Measurements from ENCODE around the gene MYH8. TPM values are rescaled to one million over a fixed set of nuclear protein-coding genes. Genes with fewer than 3 reads are reported as not detected.

Gene MYH8
- polyA plus RNA-seq, 1 donor (not counting 4 experiments of a cell fraction or from before 2014, with no cell fraction given): not detected

DNA sequence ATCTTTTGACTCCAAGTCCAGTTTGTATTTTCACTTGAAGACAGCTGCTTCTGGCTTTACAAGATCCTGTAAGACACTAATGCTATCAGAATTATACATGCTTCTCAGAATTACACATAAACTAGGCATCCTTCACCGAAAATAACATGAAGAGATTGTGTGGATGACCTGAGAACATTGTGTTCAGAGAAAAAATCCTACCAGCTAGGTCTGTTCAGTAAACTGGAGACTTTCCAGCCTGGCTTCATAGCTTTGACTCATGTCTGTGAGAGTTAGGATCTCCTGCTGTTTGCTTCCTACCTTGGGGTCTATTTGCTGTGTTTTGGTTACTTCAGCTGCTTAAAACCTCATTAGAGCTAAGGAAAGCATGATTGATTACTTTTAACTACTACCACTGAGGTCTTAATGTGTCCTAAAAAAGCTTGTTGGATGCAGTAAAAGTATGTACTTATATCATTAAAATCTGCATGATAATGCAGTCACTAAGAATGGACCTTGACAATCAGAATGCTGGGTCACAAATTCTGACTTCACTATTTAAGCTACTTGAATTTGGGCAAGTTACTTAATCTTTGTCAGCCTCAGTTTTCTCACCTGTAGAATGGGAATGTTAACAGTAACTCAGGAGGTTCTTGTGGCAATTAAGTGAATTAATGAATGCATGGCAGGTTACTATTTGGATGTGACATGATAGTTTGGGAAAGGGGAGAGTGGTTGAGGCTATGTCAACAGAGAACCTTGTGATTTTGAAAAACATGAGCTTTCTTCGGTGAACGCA lies 40.9 kb downstream of the MYH8 start:
- H3K27ac ChIP-seq (ENCODE audit: control insufficient read depth, insufficient read depth, low read length): no peak overlapping the region
- dilution Hi-C loops (cut with MboI; ENCODE audit: extremely low pct_ligation_motif_present, low sequenced_read_pairs): no loop called here
- no peaks in the 10 kb centered on the region for H3K9me1 ChIP-seq (ENCODE audit: control insufficient read depth, extremely low read depth, insufficient read depth, low read length)
- no peaks in the 10 kb centered on the region for H3K9me3 ChIP-seq (ENCODE audit: control insufficient read depth, low read depth, low read length)
- no peak overlapping the region for H3K4me3 ChIP-seq (ENCODE audit: control insufficient read depth in 2 of 3, extremely low read depth in 1 of 3, insufficient read depth in 2 of 3, low read depth in 1 of 3, low read length in 3 of 3)
- FAIRE-seq (no peak), DNase-seq (ENCODE audit: low read depth, low spot score) (no peak)
- H4K20me1 ChIP-seq (ENCODE audit: control insufficient read depth, extremely low read depth, insufficient read depth, low read length): no peaks in the 10 kb centered on the region
- H3K36me3 ChIP-seq (ENCODE audit: control insufficient read depth in 2 of 2, extremely low read depth in 1 of 2, insufficient read depth in 2 of 2, low read length in 2 of 2): no peaks in the 10 kb centered on the region
- H2AFZ ChIP-seq (ENCODE audit: control insufficient read depth, low read length): no peak overlapping the region
- no peak overlapping the region for H3K4me2 ChIP-seq (ENCODE audit: control insufficient read depth, extremely low read depth, insufficient read depth, low read depth, low read length)
- H3K4me1 ChIP-seq (ENCODE audit: control insufficient read depth, extremely low read depth, insufficient read depth, low read length): no peaks in the 10 kb centered on the region
- H3K79me2 ChIP-seq (ENCODE audit: control insufficient read depth, insufficient read depth, low read length): no peaks in the 10 kb centered on the region
- TF ChIP-seq, protein P1, sequence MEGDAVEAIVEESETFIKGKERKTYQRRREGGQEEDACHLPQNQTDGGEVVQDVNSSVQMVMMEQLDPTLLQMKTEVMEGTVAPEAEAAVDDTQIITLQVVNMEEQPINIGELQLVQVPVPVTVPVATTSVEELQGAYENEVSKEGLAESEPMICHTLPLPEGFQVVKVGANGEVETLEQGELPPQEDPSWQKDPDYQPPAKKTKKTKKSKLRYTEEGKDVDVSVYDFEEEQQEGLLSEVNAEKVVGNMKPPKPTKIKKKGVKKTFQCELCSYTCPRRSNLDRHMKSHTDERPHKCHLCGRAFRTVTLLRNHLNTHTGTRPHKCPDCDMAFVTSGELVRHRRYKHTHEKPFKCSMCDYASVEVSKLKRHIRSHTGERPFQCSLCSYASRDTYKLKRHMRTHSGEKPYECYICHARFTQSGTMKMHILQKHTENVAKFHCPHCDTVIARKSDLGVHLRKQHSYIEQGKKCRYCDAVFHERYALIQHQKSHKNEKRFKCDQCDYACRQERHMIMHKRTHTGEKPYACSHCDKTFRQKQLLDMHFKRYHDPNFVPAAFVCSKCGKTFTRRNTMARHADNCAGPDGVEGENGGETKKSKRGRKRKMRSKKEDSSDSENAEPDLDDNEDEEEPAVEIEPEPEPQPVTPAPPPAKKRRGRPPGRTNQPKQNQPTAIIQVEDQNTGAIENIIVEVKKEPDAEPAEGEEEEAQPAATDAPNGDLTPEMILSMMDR (optimal IDR thresholded peaks at IDR 0.05 in 1 of 3, IDR thresholded peaks at IDR 0.05 in 1 of 3, conservative IDR thresholded peaks at IDR 0.05 in 1 of 3; ENCODE audit: extremely low read depth in 1 of 3, insufficient read depth in 2 of 3, low read length in 3 of 3): no peak
- no peak for TF ChIP-seq EZH2 (IDR thresholded peaks at IDR 0.05; ENCODE audit: low read length)
- H3K27me3 ChIP-seq (ENCODE audit: control insufficient read depth, extremely low read depth, insufficient read depth, low read length): no peaks in the 10 kb centered on the region
- no peak overlapping the region for H3K9ac ChIP-seq (ENCODE audit: control insufficient read depth, extremely low read depth, insufficient read depth, low read length)

GRCh38 chr17:10372906-10373305 lies 48.8 kb downstream of the MYH8 start, which contains the start of gene MYH13:
Gene MYH13 (minus strand): TSS chr17:10373006. CDS start chr17:10364530, 8,476 bp downstream.
- TF ChIP-seq, protein P1 (optimal IDR thresholded peaks at IDR 0.05 in 1 of 3, IDR thresholded peaks at IDR 0.05 in 1 of 3, conservative IDR thresholded peaks at IDR 0.05 in 1 of 3; ENCODE audit: extremely low read depth in 1 of 3, insufficient read depth in 2 of 3, low read length in 3 of 3): no peak
- no peak for TF ChIP-seq EZH2 (IDR thresholded peaks at IDR 0.05; ENCODE audit: low read length)
- Histone ChIP-seq H4K20me1 (ENCODE audit: control insufficient read depth, extremely low read depth, insufficient read depth, low read length) (no peaks in the 10 kb centered on the region), H3K4me3 (ENCODE audit: control insufficient read depth in 2 of 3, extremely low read depth in 1 of 3, insufficient read depth in 2 of 3, low read depth in 1 of 3, low read length in 3 of 3) (no peak within 1 kb of the TSS), H3K4me2 (ENCODE audit: control insufficient read depth, extremely low read depth, insufficient read depth, low read depth, low read length) (no peak within 1 kb of the TSS), H2AFZ (ENCODE audit: control insufficient read depth, low read length) (no peak within 1 kb of the TSS), H3K9me1 (ENCODE audit: control insufficient read depth, extremely low read depth, insufficient read depth, low read length) (no peaks in the 10 kb centered on the region), H3K79me2 (ENCODE audit: control insufficient read depth, insufficient read depth, low read length) (no peaks in the 10 kb centered on the region), H3K27ac (ENCODE audit: control insufficient read depth, insufficient read depth, low read length) (no peak within 1 kb of the TSS), H3K27me3 (ENCODE audit: control insufficient read depth, extremely low read depth, insufficient read depth, low read length) (no peaks in the 10 kb centered on the region), H3K9me3 (ENCODE audit: control insufficient read depth, low read depth, low read length) (no peaks in the 10 kb centered on the region), H3K36me3 (ENCODE audit: control insufficient read depth in 2 of 2, extremely low read depth in 1 of 2, insufficient read depth in 2 of 2, low read length in 2 of 2) (no peaks in the 10 kb centered on the region), H3K9ac (ENCODE audit: control insufficient read depth, extremely low read depth, insufficient read depth, low read length) (no peak within 1 kb of the TSS), H3K4me1 (ENCODE audit: control insufficient read depth, extremely low read depth, insufficient read depth, low read length) (no peaks in the 10 kb centered on the region)
- DNase-seq (ENCODE audit: low read depth, low spot score): no peak
- no peak for FAIRE-seq
- dilution Hi-C loops (cut with MboI; ENCODE audit: extremely low pct_ligation_motif_present, low sequenced_read_pairs): no loop called here
